ENCODE data around the gene SFN.
"Not testable (repeated sequence)": the region's sequence is repeated elsewhere in the genome, so short reads cannot be mapped to it uniquely, and the experiment has no call there.

Gene SFN

GRCh38 chr1:26862781-26863684 is at the start of gene SFN:
Gene SFN (plus strand): TSS chr1:26863149. CDS start chr1:26863213, 64 bp downstream.
- no peak within 1 kb of the TSS for H3K4me3 ChIP-seq (ENCODE audit: low read depth, low read length)

- H3K4me3 ChIP-seq (ENCODE audit: low read depth, low read length): no peak overlapping the region
Observed at GRCh38 chr1:26814377-26814776, 48.6 kb upstream of the SFN start.

- no peak overlapping the region for H3K4me3 ChIP-seq (ENCODE audit: low read depth, low read length)
Observed at GRCh38 chr1:26814893-26815292, 48.1 kb upstream of the SFN start.

GRCh38 chr1:26820784-26821269 is 42.1 kb upstream of the SFN start:
- no peak overlapping the region for H3K4me3 ChIP-seq (ENCODE audit: low read depth, low read length)

- H3K4me3 ChIP-seq (ENCODE audit: low read depth, low read length): no peak overlapping the region
Observed at GRCh38 chr1:26822737-26823395, 40.1 kb upstream of the SFN start.

- no peak overlapping the region for H3K4me3 ChIP-seq (ENCODE audit: low read depth, low read length)
Observed at GRCh38 chr1:26824731-26825130, 38.2 kb upstream of the SFN start.

- peak within 1 kb of the TSS; percentile 63 for H3K4me3 ChIP-seq (ENCODE audit: low read depth, low read length)
Observed at GRCh38 chr1:26826261-26827105, 36.5 kb upstream of the SFN start, which contains the start of gene ZDHHC18. Gene ZDHHC18 (plus strand): TSS chr1:26826688. CDS start chr1:26826805, 117 bp downstream.

GRCh38 chr1:26827106-26827604 is 35.8 kb upstream of the SFN start:
- H3K4me3 ChIP-seq (ENCODE audit: low read depth, low read length): peak overlapping the region; percentile 63

GRCh38 chr1:26827663-26828062 is 35.3 kb upstream of the SFN start:
- no peak overlapping the region for H3K4me3 ChIP-seq (ENCODE audit: low read depth, low read length)

GRCh38 chr1:26828411-26828991 is 34.4 kb upstream of the SFN start:
- H3K4me3 ChIP-seq (ENCODE audit: low read depth, low read length): no peak overlapping the region

GRCh38 chr1:26829184-26829911 is 33.6 kb upstream of the SFN start:
- no peak overlapping the region for H3K4me3 ChIP-seq (ENCODE audit: low read depth, low read length)

- no peak overlapping the region for H3K4me3 ChIP-seq (ENCODE audit: low read depth, low read length)
Observed at GRCh38 chr1:26831059-26831458, 31.9 kb upstream of the SFN start.

- no peak overlapping the region for H3K4me3 ChIP-seq (ENCODE audit: low read depth, low read length)
Observed at GRCh38 chr1:26831546-26832248, 31.3 kb upstream of the SFN start.

- H3K4me3 ChIP-seq (ENCODE audit: low read depth, low read length): no peak overlapping the region
Observed at GRCh38 chr1:26832249-26832960, 30.5 kb upstream of the SFN start.

- H3K4me3 ChIP-seq (ENCODE audit: low read depth, low read length): no peak overlapping the region
Observed at GRCh38 chr1:26833432-26834405, 29.2 kb upstream of the SFN start.

- not testable (repeated sequence) for H3K4me3 ChIP-seq (ENCODE audit: low read depth, low read length)
Observed at GRCh38 chr1:26837665-26838064, 25.3 kb upstream of the SFN start.

All from iPS-11a (cell line).